SK-N-SH treated with all-trans-retinoic acid at 6 μM for 48 hours (cell line): Measurements from ENCODE around the gene LRRK1.

ENCODE experiments used
- ATAC-seq: fragments of 200-7000 bp; cut with Tn5 transposase; 3 replicates; pipeline ENCODE4 v1.9.1; 2020; ENCODE audit warnings: mild to moderate bottlenecking, moderate library complexity
- ARNTL ChIP-seq: fragments of 450-650 bp; formaldehyde crosslinking; IDR thresholded peaks from 2 replicates; pipeline ENCODE4 v1.5.0; 2020; ENCODE audit warnings: low read depth, mild to moderate bottlenecking, moderate library complexity, borderline replicate concordance
- BACH2 ChIP-seq: fragments of 250-450 bp; sonication (Bioruptor Pico); IDR thresholded peaks from 2 replicates; pipeline ENCODE4 v1.9.0; 2021; ENCODE audit warnings: mild to moderate bottlenecking, borderline replicate concordance
- CSDC2 ChIP-seq: fragments of 250-450 bp; sonication (Bioruptor Pico); IDR thresholded peaks from 2 replicates; pipeline ENCODE4 v1.5.0; 2020; ENCODE audit warnings: mild to moderate bottlenecking, moderate library complexity
- GLIS3 ChIP-seq: fragments of 250-450 bp; sonication (Bioruptor Pico); IDR thresholded peaks from 2 replicates; pipeline ENCODE4 v1.5.0; 2020; ENCODE audit warnings: mild to moderate bottlenecking, moderate library complexity
- ISL1 ChIP-seq: fragments of 250-450 bp; sonication (Bioruptor Pico); IDR thresholded peaks from 2 replicates; pipeline ENCODE4 v2.1.2; 2022; ENCODE audit warnings: mild to moderate bottlenecking, moderate library complexity
- OSR1 ChIP-seq: fragments of 250-450 bp; sonication (Bioruptor Pico); IDR thresholded peaks from 2 replicates; pipeline ENCODE4 v1.8.0; 2022; ENCODE audit warnings: moderate library complexity, mild to moderate bottlenecking, inconsistent platforms
- PPARA ChIP-seq: fragments of 250-450 bp; sonication (Bioruptor Pico); IDR thresholded peaks from 2 replicates; pipeline ENCODE4 v1.5.0; 2020; ENCODE audit warnings: mild to moderate bottlenecking, borderline replicate concordance
- RARB ChIP-seq: fragments of 250-450 bp; sonication (Bioruptor Pico); IDR thresholded peaks from 2 replicates; pipeline ENCODE4 v1.8.0; 2021; ENCODE audit warnings: mild to moderate bottlenecking, moderate library complexity
- SNAI2 ChIP-seq: fragments of 250-450 bp; sonication (Bioruptor Pico); IDR thresholded peaks from 2 replicates; pipeline ENCODE4 v1.5.0; 2020; ENCODE audit warnings: mild to moderate bottlenecking, moderate library complexity
- TCF4 ChIP-seq: fragments of 250-450 bp; sonication (Bioruptor Pico); IDR thresholded peaks from 2 replicates; pipeline ENCODE4 v1.8.0; 2021; ENCODE audit warnings: mild to moderate bottlenecking, moderate library complexity, borderline replicate concordance
- TOX ChIP-seq: fragments of 250-450 bp; sonication (Bioruptor Pico); IDR thresholded peaks from 2 replicates; pipeline ENCODE4 v1.8.0; 2021; ENCODE audit warnings: mild to moderate bottlenecking, moderate library complexity, borderline replicate concordance
- ZC3H10 ChIP-seq: fragments of 250-450 bp; sonication (Bioruptor Pico); IDR thresholded peaks from 2 replicates; pipeline ENCODE4 v1.5.1; 2021; ENCODE audit warnings: mild to moderate bottlenecking, moderate library complexity
- ZFP3 ChIP-seq: fragments of 250-450 bp; sonication (Bioruptor Pico); IDR thresholded peaks from 2 replicates; pipeline ENCODE4 v1.5.0; 2020; ENCODE audit warnings: mild to moderate bottlenecking, moderate library complexity
- ZFP30 ChIP-seq: fragments of 450-650 bp; formaldehyde crosslinking; IDR thresholded peaks from 2 replicates; pipeline ENCODE4 v1.5.0; 2022; ENCODE audit warnings: mild to moderate bottlenecking, moderate library complexity
- ZNF565 ChIP-seq: fragments of 450-650 bp; formaldehyde crosslinking; conservative IDR thresholded peaks from 2 replicates; pipeline ENCODE4 v1.5.0; 2020; ENCODE audit warnings: low read depth, mild to moderate bottlenecking, moderate library complexity
- ZNF70 ChIP-seq: fragments of 450-650 bp; formaldehyde crosslinking; IDR thresholded peaks from 2 replicates; pipeline ENCODE4 v1.5.0; 2020; ENCODE audit warnings: mild to moderate bottlenecking, moderate library complexity
- ZNF8 ChIP-seq: fragments of 450-650 bp; formaldehyde crosslinking; IDR thresholded peaks from 2 replicates; pipeline ENCODE4 v1.5.0; 2020; ENCODE audit warnings: mild to moderate bottlenecking, moderate library complexity
- TF ChIP-seq, protein P1 (sequence below): fragments of 250-450 bp; sonication (Bioruptor Pico); IDR thresholded peaks from 2 replicates; pipeline ENCODE4 v1.5.1; 2020; ENCODE audit warnings: low read depth, mild to moderate bottlenecking, moderate library complexity
- TF ChIP-seq, protein P2 (sequence below): fragments of 250-450 bp; sonication (Bioruptor Pico); IDR thresholded peaks from 2 replicates; pipeline ENCODE4 v1.5.1; 2021; ENCODE audit warnings: mild to moderate bottlenecking, moderate library complexity
- TF ChIP-seq, protein P3 (sequence below): fragments of 250-450 bp; sonication (Bioruptor Pico); IDR thresholded peaks from 2 replicates; pipeline ENCODE4 v1.5.0; 2020; ENCODE audit warnings: mild to moderate bottlenecking, moderate library complexity
- TF ChIP-seq, protein P4 (sequence below): fragments of 250-450 bp; sonication (Bioruptor Pico); IDR thresholded peaks from 2 replicates; pipeline ENCODE4 v1.8.0; 2020; ENCODE audit warnings: mild to moderate bottlenecking, moderate library complexity, borderline replicate concordance

LRRK1 gene

DNA sequence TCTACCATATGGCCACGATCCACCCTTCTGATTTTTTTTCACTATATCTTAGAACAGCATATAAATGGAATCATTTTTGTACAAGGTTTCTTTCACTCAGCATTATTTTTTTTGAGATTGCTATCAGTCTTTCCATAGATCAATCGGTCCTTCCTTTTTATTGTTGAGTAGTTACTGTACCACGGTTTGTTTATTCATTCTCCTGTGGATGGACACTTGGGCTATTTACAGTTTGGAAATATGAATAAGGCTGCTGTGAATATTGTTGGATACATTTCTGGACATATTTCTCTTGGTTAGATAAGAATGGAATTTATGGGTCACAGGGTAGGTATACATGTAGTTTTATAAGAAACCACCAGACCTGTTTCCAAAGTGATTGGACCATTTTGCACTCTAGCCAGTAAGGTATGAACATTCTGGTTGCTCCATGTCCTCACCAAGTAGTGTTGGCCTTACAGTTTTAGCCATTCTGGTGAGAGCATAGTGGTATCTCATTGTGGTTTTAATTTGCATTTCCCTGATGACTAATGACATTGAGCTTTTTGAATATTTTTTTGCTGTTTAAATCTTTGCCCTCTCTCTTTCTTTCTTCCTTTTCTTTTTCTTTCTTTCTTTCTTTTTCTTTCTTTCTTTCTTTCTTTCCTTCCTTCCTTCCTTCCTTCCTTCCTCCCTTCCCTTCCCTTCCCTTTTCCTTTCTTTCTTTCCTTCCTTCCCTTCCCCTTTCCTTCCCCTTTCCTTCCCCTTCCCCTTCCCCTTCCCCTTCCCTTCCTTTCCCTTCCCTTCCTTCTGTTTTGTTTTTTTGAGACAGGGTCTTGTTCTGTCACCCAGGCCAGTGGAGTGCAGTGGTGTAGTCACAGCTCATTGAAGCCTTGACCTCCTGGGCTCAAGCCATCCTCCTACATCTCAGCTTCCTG is 49.2 kb downstream of the LRRK1 start:
- peak; percentile 47; the same call in 2 of the 3 replicates for ATAC-seq
- TF ChIP-seq TCF4 (CRISPR knock-in tag) = no peak
- TF ChIP-seq ZFP30 (CRISPR knock-in tag) = no peak
- TF ChIP-seq, protein P1, sequence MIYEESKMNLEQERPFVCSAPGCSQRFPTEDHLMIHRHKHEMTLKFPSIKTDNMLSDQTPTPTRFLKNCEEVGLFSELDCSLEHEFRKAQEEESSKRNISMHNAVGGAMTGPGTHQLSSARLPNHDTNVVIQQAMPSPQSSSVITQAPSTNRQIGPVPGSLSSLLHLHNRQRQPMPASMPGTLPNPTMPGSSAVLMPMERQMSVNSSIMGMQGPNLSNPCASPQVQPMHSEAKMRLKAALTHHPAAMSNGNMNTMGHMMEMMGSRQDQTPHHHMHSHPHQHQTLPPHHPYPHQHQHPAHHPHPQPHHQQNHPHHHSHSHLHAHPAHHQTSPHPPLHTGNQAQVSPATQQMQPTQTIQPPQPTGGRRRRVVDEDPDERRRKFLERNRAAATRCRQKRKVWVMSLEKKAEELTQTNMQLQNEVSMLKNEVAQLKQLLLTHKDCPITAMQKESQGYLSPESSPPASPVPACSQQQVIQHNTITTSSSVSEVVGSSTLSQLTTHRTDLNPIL (CRISPR knock-in tag) = no peak
- TF ChIP-seq ZNF8 = no peak
- no peak for TF ChIP-seq ZC3H10 (CRISPR knock-in tag)
- no peak for TF ChIP-seq ARNTL (CRISPR knock-in tag)
- no peak for TF ChIP-seq RARB
- no peak for TF ChIP-seq CSDC2 (CRISPR knock-in tag)
- no peak for TF ChIP-seq ZNF565
- no peak for TF ChIP-seq SNAI2
- no peak for TF ChIP-seq TOX (CRISPR knock-in tag)
- TF ChIP-seq OSR1 (CRISPR knock-in tag) = no peak
- no peak for TF ChIP-seq ZFP3 (CRISPR knock-in tag)
- no peak for TF ChIP-seq ISL1
- TF ChIP-seq, protein P2, sequence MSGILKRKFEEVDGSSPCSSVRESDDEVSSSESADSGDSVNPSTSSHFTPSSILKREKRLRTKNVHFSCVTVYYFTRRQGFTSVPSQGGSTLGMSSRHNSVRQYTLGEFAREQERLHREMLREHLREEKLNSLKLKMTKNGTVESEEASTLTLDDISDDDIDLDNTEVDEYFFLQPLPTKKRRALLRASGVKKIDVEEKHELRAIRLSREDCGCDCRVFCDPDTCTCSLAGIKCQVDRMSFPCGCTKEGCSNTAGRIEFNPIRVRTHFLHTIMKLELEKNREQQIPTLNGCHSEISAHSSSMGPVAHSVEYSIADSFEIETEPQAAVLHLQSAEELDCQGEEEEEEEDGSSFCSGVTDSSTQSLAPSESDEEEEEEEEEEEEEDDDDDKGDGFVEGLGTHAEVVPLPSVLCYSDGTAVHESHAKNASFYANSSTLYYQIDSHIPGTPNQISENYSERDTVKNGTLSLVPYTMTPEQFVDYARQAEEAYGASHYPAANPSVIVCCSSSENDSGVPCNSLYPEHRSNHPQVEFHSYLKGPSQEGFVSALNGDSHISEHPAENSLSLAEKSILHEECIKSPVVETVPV (CRISPR knock-in tag) = no peak
- TF ChIP-seq GLIS3 = no peak
- no peak for TF ChIP-seq ZNF70 (CRISPR knock-in tag)

DNA sequence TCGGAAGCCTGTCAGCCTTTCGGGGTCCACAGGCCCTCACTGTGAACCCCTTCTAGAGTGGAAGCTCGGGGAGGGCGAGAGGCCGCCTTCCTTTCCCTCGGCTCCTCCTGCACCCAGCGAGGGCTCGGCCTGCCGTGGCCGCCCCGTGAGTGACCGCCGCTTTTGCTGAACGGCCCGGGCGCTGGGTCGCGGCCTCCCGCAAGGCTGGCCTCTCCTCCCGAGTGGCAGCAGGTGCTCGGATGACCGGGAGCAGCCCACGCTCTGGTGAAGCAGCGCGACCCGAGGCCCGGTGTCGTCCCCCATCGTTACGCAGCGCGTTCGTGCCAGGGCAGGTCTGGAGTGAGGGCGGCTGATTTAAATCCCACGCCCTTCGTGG is 53.8 kb downstream of the LRRK1 start:
- ATAC-seq = no peak
- TF ChIP-seq ISL1 (no peak), PPARA (CRISPR knock-in tag) (no peak), ZNF565 (no peak), OSR1 (CRISPR knock-in tag) (no peak), TCF4 (CRISPR knock-in tag) (no peak), BACH2 (CRISPR knock-in tag) (no peak), TOX (CRISPR knock-in tag) (no peak), ZNF70 (CRISPR knock-in tag) (no peak), ARNTL (CRISPR knock-in tag) (no peak), ZFP30 (CRISPR knock-in tag) (no peak), ZC3H10 (CRISPR knock-in tag) (no peak), SNAI2 (no peak)
- TF ChIP-seq, protein P2 (CRISPR knock-in tag) = no peak
- TF ChIP-seq, protein P3, sequence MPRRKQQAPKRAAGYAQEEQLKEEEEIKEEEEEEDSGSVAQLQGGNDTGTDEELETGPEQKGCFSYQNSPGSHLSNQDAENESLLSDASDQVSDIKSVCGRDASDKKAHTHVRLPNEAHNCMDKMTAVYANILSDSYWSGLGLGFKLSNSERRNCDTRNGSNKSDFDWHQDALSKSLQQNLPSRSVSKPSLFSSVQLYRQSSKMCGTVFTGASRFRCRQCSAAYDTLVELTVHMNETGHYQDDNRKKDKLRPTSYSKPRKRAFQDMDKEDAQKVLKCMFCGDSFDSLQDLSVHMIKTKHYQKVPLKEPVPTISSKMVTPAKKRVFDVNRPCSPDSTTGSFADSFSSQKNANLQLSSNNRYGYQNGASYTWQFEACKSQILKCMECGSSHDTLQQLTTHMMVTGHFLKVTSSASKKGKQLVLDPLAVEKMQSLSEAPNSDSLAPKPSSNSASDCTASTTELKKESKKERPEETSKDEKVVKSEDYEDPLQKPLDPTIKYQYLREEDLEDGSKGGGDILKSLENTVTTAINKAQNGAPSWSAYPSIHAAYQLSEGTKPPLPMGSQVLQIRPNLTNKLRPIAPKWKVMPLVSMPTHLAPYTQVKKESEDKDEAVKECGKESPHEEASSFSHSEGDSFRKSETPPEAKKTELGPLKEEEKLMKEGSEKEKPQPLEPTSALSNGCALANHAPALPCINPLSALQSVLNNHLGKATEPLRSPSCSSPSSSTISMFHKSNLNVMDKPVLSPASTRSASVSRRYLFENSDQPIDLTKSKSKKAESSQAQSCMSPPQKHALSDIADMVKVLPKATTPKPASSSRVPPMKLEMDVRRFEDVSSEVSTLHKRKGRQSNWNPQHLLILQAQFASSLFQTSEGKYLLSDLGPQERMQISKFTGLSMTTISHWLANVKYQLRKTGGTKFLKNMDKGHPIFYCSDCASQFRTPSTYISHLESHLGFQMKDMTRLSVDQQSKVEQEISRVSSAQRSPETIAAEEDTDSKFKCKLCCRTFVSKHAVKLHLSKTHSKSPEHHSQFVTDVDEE (CRISPR knock-in tag) = no peak
- TF ChIP-seq, protein P4, sequence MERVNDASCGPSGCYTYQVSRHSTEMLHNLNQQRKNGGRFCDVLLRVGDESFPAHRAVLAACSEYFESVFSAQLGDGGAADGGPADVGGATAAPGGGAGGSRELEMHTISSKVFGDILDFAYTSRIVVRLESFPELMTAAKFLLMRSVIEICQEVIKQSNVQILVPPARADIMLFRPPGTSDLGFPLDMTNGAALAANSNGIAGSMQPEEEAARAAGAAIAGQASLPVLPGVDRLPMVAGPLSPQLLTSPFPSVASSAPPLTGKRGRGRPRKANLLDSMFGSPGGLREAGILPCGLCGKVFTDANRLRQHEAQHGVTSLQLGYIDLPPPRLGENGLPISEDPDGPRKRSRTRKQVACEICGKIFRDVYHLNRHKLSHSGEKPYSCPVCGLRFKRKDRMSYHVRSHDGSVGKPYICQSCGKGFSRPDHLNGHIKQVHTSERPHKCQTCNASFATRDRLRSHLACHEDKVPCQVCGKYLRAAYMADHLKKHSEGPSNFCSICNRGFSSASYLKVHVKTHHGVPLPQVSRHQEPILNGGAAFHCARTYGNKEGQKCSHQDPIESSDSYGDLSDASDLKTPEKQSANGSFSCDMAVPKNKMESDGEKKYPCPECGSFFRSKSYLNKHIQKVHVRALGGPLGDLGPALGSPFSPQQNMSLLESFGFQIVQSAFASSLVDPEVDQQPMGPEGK (CRISPR knock-in tag) = no peak
- TF ChIP-seq, all 23 proteins: peak for 0
